RWPE2 (cell line): Measurements from ENCODE around the gene GH1.
A peak's percentile ranks its signal among the peaks of the same experiment; 100 is the strongest.

Experiments used
- ATAC-seq: fragments of 200-7000 bp; cut with Tn5 transposase; 3 replicates; pipeline ENCODE4 v1.9.1; 2021; ENCODE audit warnings: low read depth
- DNase-seq: peaks from one replicate; pipeline ENCODE4 v3.0.0-alpha.2; 2020; ENCODE audit warnings: low spot score
- H3K27ac ChIP-seq: fragments of 450-650 bp; 2 replicates; pipeline ENCODE4 v1.5.1; 2017; ENCODE audit warnings: mild to moderate bottlenecking; ENCODE audit not compliant: poor library complexity, severe bottlenecking
- H3K27me3 ChIP-seq: fragments of 250-450 bp; sonication (Bioruptor Pico); 2 replicates; pipeline ENCODE4 v1.5.1; 2021; ENCODE audit warnings: mild to moderate bottlenecking, moderate library complexity; ENCODE audit not compliant: insufficient read depth, poor library complexity, severe bottlenecking
- H3K36me3 ChIP-seq: fragments of 250-450 bp; sonication (Bioruptor Pico); 2 replicates; pipeline ENCODE4 v1.5.1; 2020; ENCODE audit warnings: low read depth, mild to moderate bottlenecking, moderate library complexity
- H3K4me1 ChIP-seq: fragments of 250-450 bp; sonication (Bioruptor Pico); 2 replicates; pipeline ENCODE4 v1.5.1; 2021; ENCODE audit warnings: mild to moderate bottlenecking, moderate library complexity; ENCODE audit not compliant: insufficient read depth, poor library complexity, severe bottlenecking
- H3K4me3 ChIP-seq: fragments of 250-450 bp; sonication (Bioruptor Pico); 2 replicates; pipeline ENCODE4 v1.5.1; 2021; ENCODE audit warnings: mild to moderate bottlenecking, moderate library complexity; ENCODE audit not compliant: severe bottlenecking
- H3K9me3 ChIP-seq: fragments of 250-450 bp; sonication (Bioruptor Pico); 2 replicates; pipeline ENCODE4 v1.5.1; 2021; ENCODE audit warnings: mild to moderate bottlenecking, moderate library complexity; ENCODE audit not compliant: severe bottlenecking
- TF ChIP-seq, protein P1 (sequence below): fragments of 450-650 bp; IDR thresholded peaks from one replicate; pipeline ENCODE4 v1.5.1; 2017; ENCODE audit warnings: mild to moderate bottlenecking, moderate library complexity; ENCODE audit not compliant: poor library complexity, severe bottlenecking

Gene GH1

GRCh38 chr17:63949576-63950250 is 31.1 kb upstream of the GH1 start:
- Histone ChIP-seq H3K4me3 (no peak overlapping the region), H3K4me1 (no peaks in the 10 kb centered on the region), H3K27ac (no peak overlapping the region), H3K9me3 (no peaks in the 10 kb centered on the region), H3K36me3 (no peaks in the 10 kb centered on the region), H3K27me3 (no peaks in the 10 kb centered on the region)
- no peak for ATAC-seq
- no peak for DNase-seq
- TF ChIP-seq, protein P1, sequence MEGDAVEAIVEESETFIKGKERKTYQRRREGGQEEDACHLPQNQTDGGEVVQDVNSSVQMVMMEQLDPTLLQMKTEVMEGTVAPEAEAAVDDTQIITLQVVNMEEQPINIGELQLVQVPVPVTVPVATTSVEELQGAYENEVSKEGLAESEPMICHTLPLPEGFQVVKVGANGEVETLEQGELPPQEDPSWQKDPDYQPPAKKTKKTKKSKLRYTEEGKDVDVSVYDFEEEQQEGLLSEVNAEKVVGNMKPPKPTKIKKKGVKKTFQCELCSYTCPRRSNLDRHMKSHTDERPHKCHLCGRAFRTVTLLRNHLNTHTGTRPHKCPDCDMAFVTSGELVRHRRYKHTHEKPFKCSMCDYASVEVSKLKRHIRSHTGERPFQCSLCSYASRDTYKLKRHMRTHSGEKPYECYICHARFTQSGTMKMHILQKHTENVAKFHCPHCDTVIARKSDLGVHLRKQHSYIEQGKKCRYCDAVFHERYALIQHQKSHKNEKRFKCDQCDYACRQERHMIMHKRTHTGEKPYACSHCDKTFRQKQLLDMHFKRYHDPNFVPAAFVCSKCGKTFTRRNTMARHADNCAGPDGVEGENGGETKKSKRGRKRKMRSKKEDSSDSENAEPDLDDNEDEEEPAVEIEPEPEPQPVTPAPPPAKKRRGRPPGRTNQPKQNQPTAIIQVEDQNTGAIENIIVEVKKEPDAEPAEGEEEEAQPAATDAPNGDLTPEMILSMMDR, result no peak

- Histone ChIP-seq H3K4me1 (no peaks in the 10 kb centered on the region), H3K27me3 (no peaks in the 10 kb centered on the region), H3K27ac (no peak overlapping the region), H3K36me3 (no peaks in the 10 kb centered on the region), H3K4me3 (no peak overlapping the region), H3K9me3 (no peaks in the 10 kb centered on the region)
- ATAC-seq (no peak), DNase-seq (no peak)
- TF ChIP-seq, protein P1, result no peak
Observed at GRCh38 chr17:63948521-63948920, 29.9 kb upstream of the GH1 start.

DNA sequence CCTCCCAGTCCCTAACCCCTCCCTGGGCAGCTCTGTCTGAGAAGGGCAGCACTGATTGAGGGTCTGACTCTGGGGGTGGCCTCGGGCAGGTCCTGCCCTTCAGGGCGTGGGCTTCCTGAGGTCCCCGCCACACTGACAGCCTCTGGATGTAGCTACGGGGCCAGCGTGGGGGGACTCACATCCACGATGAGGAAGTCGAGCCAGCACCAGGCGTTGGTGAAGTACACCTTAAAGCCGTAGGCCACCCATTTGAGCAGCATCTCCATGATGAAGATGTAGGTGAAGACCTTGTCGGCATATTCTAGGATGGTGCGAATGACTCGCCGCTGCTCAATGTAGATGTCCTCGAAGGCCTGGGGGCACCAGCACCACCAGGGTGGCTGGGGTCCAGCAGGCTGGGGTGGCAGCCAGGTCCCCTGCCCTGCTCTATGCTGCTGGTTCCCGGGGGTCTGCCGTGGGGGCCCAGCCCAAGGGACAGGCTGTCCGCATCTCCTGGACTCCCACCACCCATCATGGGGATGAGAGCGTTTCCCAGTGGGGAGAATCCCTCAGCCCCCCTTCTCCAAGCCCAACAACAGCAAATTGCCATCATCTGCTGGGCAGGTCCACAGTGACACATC is 29.2 kb upstream of the GH1 start:
- DNase-seq, result no peak
- no peaks in the 10 kb centered on the region for H3K4me1 ChIP-seq
- TF ChIP-seq, protein P1, result no peak
- H3K27me3 ChIP-seq, result no peaks in the 10 kb centered on the region
- H3K36me3 ChIP-seq, result no peaks in the 10 kb centered on the region
- H3K27ac ChIP-seq, result no peak overlapping the region
- ATAC-seq, result no peak
- H3K4me3 ChIP-seq, result no peak overlapping the region
- no peaks in the 10 kb centered on the region for H3K9me3 ChIP-seq

DNA sequence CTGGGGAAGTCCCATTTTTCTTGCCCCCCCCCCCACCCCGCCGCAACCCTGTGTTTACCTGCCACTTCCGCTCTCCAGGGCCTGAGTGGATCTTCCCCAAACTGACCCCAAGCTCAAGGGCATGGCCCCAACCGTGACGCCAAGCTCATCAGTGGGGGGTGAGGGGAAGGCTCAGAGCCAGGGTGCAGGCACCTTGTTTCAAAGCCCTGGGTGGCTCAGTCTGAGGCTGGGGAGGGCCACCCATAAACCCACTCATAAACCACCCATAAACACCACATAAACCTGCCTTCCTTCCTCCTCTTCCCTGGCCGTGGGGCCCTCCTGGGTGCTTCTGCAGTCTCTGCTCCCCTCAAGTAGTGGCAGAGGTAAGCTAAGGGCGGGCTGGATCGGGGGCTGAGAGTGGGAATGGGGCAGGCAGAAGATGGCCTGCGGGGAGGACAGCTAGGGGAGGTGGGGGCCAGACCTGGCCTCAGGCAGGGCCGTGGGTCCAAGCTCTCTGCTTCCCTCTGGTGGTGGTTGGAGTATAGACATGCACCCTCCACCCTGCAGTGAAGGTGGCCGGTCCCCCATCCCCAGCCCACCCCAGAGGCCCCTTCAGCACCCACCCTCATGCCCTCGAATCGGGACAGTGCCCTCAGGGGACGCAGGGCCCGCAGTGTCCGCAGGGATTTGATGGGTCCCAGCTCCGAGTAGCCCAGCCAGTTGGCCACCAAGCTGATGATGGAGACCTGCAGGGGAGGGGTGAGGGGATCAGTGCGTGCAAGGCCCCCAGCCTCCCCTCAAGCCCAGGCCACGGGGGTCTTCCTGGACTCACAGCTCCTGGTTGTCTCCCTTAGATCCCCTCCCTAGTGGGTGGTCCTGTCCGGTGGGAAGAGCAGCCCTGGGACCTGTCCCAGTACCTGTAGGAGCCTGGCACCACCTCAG is 28.1 kb upstream of the GH1 start:
- Histone ChIP-seq H3K4me3 (no peak overlapping the region), H3K27ac (no peak overlapping the region), H3K36me3 (no peaks in the 10 kb centered on the region), H3K4me1 (no peaks in the 10 kb centered on the region), H3K9me3 (no peaks in the 10 kb centered on the region), H3K27me3 (no peaks in the 10 kb centered on the region)
- DNase-seq (no peak), ATAC-seq (peak; percentile 68)
- TF ChIP-seq, protein P1, result peak; percentile 64
